ENCODE data around the gene TMEM132A. TPM values are rescaled to one million over a fixed set of nuclear protein-coding genes. Genes with fewer than 3 reads are reported as not detected.

TMEM132A gene
- polyA plus RNA-seq, 1 of the 3 experiments (the other 2 are of a cell fraction): 66.9 TPM

- TF ChIP-seq REST (IDR thresholded peaks at IDR 0.05; ENCODE audit: low read depth, low read length) (no peak), EZH2phosphoT487 (IDR thresholded peaks at IDR 0.05; ENCODE audit: borderline replicate concordance, low read depth) (no peak), TAF1 (IDR thresholded peaks at IDR 0.05; ENCODE audit: borderline replicate concordance, low read depth, low read length) (no peak), USF1 (IDR thresholded peaks at IDR 0.05; ENCODE audit: borderline replicate concordance, low read depth) (no peak), CHD2 (IDR thresholded peaks at IDR 0.05; ENCODE audit: low read length, partially characterized antibody) (no peak), EP300 (IDR thresholded peaks at IDR 0.05; ENCODE audit: borderline replicate concordance in 1 of 2, low read depth in 1 of 2, low read length in 1 of 2) (no peak), GABPA (IDR thresholded peaks at IDR 0.05; ENCODE audit: low read depth) (no peak), MEF2A (IDR thresholded peaks at IDR 0.05; ENCODE audit: borderline replicate concordance, low read depth) (no peak), JUND (IDR thresholded peaks at IDR 0.05) (no peak), IRF3 (IDR thresholded peaks at IDR 0.05; ENCODE audit: low read depth, low read length) (no peak), RCOR1 (IDR thresholded peaks at IDR 0.05; ENCODE audit: low read length) (no peak), FOXM1 (IDR thresholded peaks at IDR 0.05; ENCODE audit: low read depth) (no peak), TEAD4 (IDR thresholded peaks at IDR 0.05; ENCODE audit: borderline replicate concordance, insufficient read depth) (no peak), YY1 (IDR thresholded peaks at IDR 0.05; ENCODE audit: low read depth) (no peak), ELF1 (IDR thresholded peaks at IDR 0.05) (no peak), FOXJ3 (CRISPR knock-in tag; IDR thresholded peaks at IDR 0.05) (no peak), TCF12 (IDR thresholded peaks at IDR 0.05) (no peak), MXI1 (IDR thresholded peaks at IDR 0.05; ENCODE audit: low read depth, low read length) (no peak)
- TF ChIP-seq, protein P1, sequence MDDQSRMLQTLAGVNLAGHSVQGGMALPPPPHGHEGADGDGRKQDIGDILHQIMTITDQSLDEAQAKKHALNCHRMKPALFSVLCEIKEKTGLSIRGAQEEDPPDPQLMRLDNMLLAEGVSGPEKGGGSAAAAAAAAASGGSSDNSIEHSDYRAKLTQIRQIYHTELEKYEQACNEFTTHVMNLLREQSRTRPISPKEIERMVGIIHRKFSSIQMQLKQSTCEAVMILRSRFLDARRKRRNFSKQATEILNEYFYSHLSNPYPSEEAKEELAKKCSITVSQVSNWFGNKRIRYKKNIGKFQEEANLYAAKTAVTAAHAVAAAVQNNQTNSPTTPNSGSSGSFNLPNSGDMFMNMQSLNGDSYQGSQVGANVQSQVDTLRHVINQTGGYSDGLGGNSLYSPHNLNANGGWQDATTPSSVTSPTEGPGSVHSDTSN (IDR thresholded peaks at IDR 0.05): no peak
- TF ChIP-seq, protein P2, sequence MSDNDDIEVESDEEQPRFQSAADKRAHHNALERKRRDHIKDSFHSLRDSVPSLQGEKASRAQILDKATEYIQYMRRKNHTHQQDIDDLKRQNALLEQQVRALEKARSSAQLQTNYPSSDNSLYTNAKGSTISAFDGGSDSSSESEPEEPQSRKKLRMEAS (IDR thresholded peaks at IDR 0.05; ENCODE audit: low read depth): no peak
- no peaks in the 10 kb centered on the region; a peak in 1 of 4 replicates for H3K4me1 ChIP-seq (ENCODE audit: control insufficient read depth in 1 of 2, insufficient read depth in 2 of 2, low read depth in 1 of 2, low read length in 1 of 2)
- no peaks in the 10 kb centered on the region for H3K9me2 ChIP-seq
- no peak overlapping the region for H3K27ac ChIP-seq (ENCODE audit: low read depth in 2 of 2, low read length in 1 of 2)
- H3F3A ChIP-seq (replicated peaks; ENCODE audit: insufficient read depth): no peaks in the 10 kb centered on the region
- H4K20me1 ChIP-seq (ENCODE audit: insufficient read depth): no peaks in the 10 kb centered on the region
- ChIA-PET POLR2A (no interaction called here), CTCF (interaction anchor here (0.8 kb wide), 1 partner anchor 44 kb away, joined by 4 read pairs; no protein-coding TSS in a partner anchor)
- H3K27me3 ChIP-seq (ENCODE audit: insufficient read depth): no peaks in the 10 kb centered on the region
- H3K36me3 ChIP-seq (replicated peaks in 1 of 2; ENCODE audit: control insufficient read depth in 1 of 2, insufficient read depth in 2 of 2, low read length in 1 of 2): no peaks in the 10 kb centered on the region
- H3K9ac ChIP-seq: no peak overlapping the region
- H3K79me2 ChIP-seq (ENCODE audit: insufficient read depth): no peaks in the 10 kb centered on the region
- WGBS (ENCODE audit: low lambda C conversion rate): 48% methylated on average over 6 of the region's 9 CpGs
- DNase-seq: no peak
- H3K4me3 ChIP-seq (ENCODE audit: low read depth in 2 of 2, low read length in 1 of 2): no peak overlapping the region
- H2AFZ ChIP-seq (ENCODE audit: low read depth): no peak overlapping the region
- H3K9me3 ChIP-seq: no peaks in the 10 kb centered on the region
- no peak overlapping the region for H3K4me2 ChIP-seq
Observed at GRCh38 chr11:60942970-60943565, 18.8 kb downstream of the TMEM132A start.
